Right ventricle myocardium inferior (tissue), 1 donor: ENCODE results near the gene SGTB. TPM values are rescaled to one million over a fixed set of nuclear protein-coding genes. Genes with fewer than 3 reads are reported as not detected.

Experiments used
- ATAC-seq: fragments of 200-7000 bp; cut with Tn5 transposase; one replicate; pipeline ENCODE4 v1.9.1; 2020; ENCODE audit warnings: mild to moderate bottlenecking, moderate library complexity
- DNase-seq: peaks from one replicate; pipeline ENCODE4 v3.0.0; 2021; ENCODE audit errors: missing footprints
- intact Hi-C: fragments of 100-400 bp; cut with DNase I; formaldehyde crosslinking; loops from one replicate; pipeline ENCODE4 v1.11.0; 2022
- long read RNA-seq: library from polyadenylated mRNA; unstranded; transcript quantifications from one replicate; pipeline ENCODE4 v2.0.0, GENCODE V29; 2021
- total RNA-seq: library from RNA; stranded (reverse); fragmentation: NEBNext Ultra II Directional; extraction: Animal tissue kit (Norgen Biotek cat#: 25700); gene quantifications from one replicate; pipeline ENCODE4 v1.2.1, GENCODE V29; 2021
- donor health status: DM: no; HTN: yes; CAD: no; lungs with severe emphysema.

The SGTB gene
- total RNA-seq, result 4.3 TPM
- long read RNA-seq, result 0 reads

DNA sequence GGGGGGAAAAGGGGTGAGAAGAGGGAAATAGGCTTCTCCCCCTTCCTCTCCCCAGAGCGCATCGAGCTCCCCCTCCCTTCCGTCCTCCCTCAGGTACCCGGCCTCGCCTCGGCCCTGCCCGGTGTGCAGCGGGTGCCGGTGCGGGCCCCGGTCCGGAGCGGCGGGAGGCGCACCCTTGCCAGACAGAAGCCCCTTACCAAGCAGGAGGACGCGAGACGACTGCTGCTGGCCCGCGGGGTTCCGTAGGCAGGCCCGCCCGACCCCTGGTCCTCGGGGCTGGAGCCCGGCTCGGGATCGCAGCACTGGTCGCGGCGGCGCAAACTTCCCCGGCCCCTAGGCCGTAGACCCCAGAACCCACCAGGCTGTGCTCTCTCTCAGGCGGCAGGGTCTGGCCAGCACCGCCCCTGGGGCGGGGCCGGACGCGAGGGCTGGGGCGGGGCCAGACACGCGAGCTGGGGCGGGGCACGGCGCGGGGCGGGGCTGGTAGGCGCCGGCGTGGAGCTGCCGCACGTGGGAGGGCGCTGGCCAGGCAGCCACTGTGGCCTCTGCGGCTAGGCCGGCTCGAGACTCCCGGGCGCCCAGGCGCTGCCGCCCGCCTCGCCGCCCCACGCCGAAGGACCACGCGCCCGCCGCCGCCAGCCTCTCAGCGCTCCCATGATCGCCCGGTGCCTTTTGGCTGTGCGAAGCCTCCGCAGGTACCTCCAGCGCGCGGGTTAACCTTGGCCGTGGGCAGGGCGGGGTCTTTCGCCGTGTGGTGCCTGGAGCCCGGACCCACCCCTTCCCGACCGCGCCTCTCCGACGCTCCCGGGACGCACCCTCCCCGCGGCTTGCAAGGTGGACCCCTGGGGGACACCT lies at the start of gene SGTB, which contains the start of gene NLN:
Gene SGTB, minus strand, starts transcription at position 390 of the 855 bp plus-strand sequence. CDS start 1,302 bp downstream, outside the sequence.
Gene NLN, plus strand, starts transcription at position 486 of the 855 bp plus-strand sequence. Its CDS starts 169 bp downstream, at position 655.
- DNase-seq, result peak; percentile 95
- ATAC-seq, result peak; percentile 99
- intact Hi-C loops, result no loop called here

- ATAC-seq, result no peak
- intact Hi-C loops, result no loop called here
- no peak for DNase-seq
Measured at GRCh38 chr5:65771266-65771665, 49.4 kb upstream of the SGTB start.

- intact Hi-C loops, result loop anchor here (10.0 kb wide), 1 partner anchor 375 kb away; the partner anchor contains the start of gene SREK1
- ATAC-seq (no peak), DNase-seq (no peak)
Measured at GRCh38 chr5:65769539-65769938, 47.6 kb upstream of the SGTB start.

DNA sequence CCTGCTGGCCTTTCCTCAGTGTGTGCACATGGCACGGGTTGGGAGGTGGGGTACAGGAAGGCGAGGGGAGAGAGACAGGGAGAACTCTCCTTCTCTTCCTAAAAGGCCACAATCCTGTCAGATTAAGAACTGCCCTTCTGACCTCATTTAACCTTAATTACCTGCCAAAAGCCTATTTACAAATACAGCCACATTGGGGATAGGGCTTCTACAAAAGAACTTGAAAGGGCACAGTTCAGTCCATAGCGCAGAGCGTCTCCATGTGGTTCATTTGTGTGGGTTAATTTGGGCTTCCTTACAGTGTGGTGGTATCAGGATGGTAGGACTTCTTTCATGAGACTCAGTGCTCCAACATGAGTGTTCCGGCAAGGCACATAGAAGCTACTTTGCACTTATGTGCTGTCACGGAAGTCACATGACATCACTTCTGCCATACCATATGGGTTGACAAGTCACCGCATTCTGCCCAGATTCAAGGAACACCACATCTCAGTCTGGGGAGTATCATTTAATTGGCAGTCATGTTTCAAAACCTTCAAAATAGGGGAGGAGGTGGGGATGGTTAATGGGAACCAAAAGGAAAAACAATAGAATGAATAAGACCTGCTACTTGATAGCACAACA lies 46.9 kb upstream of the SGTB start:
- intact Hi-C loops, result loop anchor here (10.0 kb wide), 1 partner anchor 376 kb away; the partner anchor contains the start of gene SREK1
- no peak for ATAC-seq
- DNase-seq, result no peak

GRCh38 chr5:65767565-65767964 lies 45.7 kb upstream of the SGTB start:
- no peak for ATAC-seq
- no peak for DNase-seq
- intact Hi-C loops, result loop anchor here (10.0 kb wide), 1 partner anchor 377 kb away; the partner anchor contains the start of gene SREK1

DNA sequence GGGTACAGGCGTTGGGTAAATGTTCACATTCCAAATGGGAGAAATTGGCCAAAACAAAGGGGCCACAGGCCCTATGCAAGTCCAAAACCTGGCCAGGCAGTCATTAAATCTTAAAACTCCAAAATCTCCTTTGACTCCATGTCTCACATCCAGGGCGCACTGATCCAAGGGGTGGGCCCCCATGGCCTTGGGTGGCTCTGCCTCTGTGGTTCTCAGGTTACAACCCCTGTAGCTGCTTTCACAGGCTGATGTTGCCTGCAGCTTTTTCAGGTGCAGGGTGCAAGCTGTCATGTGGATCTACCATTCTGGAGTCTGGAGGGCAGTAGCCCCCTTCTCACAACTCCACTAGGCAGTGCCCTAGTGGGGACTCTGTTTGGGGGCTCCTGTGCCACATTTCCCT lies 44.9 kb upstream of the SGTB start:
- ATAC-seq (no peak), DNase-seq (no peak)
- intact Hi-C loops, result loop anchor here (10.0 kb wide), 1 partner anchor 378 kb away; the partner anchor contains the start of gene SREK1

DNA sequence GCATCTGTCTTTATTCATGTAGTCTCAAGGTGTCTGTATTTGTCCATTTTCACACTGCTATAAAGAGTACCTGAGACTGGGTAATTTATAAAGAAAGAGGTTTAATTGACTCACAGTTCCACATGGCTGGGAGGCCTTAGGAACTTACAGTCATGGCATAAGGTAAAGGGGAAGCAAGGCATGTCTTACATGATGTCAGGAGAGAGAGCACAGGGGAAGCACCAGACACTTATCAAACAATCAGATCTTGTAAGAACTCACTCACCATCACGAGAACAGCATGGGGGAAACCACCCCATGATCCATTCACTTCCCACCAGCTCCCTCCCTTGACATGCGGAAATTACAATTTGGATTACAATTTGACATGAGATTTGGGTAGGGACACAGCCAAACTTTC lies 44.3 kb upstream of the SGTB start:
- DNase-seq (no peak), ATAC-seq (no peak)
- intact Hi-C loops, result loop anchor here (10.0 kb wide), 1 partner anchor 379 kb away; the partner anchor contains the start of gene SREK1

GRCh38 chr5:65765582-65765981 lies 43.7 kb upstream of the SGTB start:
- no peak for DNase-seq
- ATAC-seq, result no peak
- intact Hi-C loops, result loop anchor here (10.0 kb wide), 1 partner anchor 379 kb away; the partner anchor contains the start of gene SREK1

GRCh38 chr5:65762234-65762633 lies 40.3 kb upstream of the SGTB start:
- no peak for DNase-seq
- intact Hi-C loops, result loop anchor here (10.0 kb wide), 1 partner anchor 383 kb away; the partner anchor contains the start of gene SREK1
- ATAC-seq, result no peak

DNA sequence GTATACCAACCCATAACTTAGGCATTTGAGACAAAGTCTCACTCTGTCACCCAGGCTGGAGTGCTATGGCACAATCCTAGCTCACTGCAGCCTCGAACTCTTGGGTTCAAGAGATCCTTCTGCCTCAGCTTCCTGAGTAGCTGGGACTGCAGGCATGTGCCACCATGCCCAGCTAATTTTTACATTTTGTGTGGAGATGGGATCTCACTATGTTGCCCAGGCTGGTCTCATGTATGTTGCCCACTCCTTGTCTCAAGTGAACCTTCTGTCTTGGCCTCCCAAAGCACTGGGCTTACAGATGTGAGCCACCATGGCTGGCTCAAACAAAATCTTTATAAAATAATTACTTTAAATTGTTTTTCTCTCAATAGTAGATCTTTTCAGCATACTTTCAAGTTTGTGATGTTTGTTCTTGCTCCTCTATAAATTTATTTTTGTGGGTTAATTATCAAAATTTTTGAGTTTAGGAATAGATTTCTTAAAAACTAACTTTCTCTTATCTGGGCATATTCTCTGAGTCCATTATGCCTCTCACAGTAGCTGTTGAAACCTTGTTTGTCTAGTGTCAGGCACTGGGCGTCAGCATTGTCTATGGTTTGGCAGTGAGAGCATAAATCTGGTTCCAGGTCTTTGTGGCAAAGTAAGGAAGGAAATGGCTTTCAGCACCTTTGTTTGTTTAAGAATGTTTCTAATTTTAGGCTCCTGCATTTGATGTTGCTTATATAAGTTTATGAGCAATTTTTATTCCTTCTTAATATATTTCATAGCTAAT lies 38.8 kb upstream of the SGTB start:
- DNase-seq, result no peak
- intact Hi-C loops, result loop anchor here (10.0 kb wide), 1 partner anchor 384 kb away; the partner anchor contains the start of gene SREK1
- peak; percentile 79 for ATAC-seq

DNA sequence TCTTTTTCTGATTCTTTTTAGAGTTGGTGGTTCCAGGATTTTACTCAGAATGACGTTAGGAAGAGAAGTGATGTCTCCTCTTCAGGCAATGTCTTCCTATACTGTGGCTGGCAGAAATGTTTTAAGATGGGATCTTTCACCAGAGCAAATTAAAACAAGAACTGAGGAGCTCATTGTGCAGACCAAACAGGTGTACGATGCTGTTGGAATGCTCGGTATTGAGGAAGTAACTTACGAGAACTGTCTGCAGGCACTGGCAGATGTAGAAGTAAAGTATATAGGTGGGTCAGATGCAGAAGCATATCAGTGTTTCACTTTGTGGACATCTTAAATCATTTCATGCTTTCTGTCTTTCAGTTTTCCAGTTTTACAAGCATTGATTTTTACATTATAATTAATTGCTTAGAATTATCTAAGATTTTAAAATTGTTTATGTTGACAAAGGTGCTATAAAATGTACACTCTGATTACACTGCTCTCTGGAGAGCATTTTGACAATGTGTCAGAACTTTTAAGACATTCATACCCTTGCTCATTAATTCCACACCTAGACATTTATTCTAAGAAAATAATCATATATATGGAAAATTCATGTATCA lies 36.7 kb upstream of the SGTB start:
- intact Hi-C loops, result no loop called here
- ATAC-seq (no peak), DNase-seq (no peak)

GRCh38 chr5:65753189-65753588 lies 31.3 kb upstream of the SGTB start:
- no peak for ATAC-seq
- intact Hi-C loops, result no loop called here
- DNase-seq, result peak; percentile 57

DNA sequence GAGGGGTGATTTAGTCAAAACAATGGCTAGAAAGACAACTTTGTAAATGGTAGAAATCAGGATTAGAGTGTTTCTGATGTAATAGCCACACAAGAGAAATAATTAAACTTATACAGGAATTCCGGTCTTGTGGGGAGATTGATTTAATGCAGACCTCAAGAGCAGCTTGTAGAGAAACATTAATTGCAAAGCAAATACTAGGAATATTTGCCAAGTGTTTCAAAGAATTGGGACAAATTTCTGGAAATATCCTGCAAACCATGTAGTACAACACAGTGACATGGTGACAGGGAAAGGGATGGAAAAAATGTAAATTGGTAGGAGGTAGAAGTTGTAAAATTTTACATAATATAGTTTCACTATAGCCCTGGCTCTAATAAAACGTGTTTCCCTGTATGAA lies 29.0 kb upstream of the SGTB start:
- ATAC-seq (no peak), DNase-seq (no peak)
- intact Hi-C loops, result no loop called here

DNA sequence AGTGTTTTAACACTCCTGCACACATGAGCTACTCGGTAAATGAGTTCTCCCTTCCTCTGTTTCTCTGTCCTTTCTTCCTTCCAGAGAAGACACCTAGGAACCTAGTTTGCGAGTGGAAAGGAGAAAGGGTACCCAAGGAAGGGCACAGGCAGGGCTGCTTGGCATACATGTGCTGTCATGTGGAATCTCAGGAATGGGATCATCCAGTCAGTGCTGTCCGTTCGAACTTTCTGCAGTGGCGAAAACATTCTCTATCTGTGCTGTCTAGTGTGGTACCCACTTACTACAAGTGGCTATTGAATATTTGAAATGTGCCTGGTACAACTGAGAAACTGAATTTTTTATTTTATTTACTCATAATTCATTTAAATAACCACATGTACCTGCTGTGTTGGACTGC lies 28.0 kb upstream of the SGTB start:
- DNase-seq (no peak), ATAC-seq (no peak)
- intact Hi-C loops, result no loop called here

GRCh38 chr5:65749221-65749844 lies 27.4 kb upstream of the SGTB start:
- no peak for ATAC-seq
- intact Hi-C loops, result no loop called here
- no peak for DNase-seq

DNA sequence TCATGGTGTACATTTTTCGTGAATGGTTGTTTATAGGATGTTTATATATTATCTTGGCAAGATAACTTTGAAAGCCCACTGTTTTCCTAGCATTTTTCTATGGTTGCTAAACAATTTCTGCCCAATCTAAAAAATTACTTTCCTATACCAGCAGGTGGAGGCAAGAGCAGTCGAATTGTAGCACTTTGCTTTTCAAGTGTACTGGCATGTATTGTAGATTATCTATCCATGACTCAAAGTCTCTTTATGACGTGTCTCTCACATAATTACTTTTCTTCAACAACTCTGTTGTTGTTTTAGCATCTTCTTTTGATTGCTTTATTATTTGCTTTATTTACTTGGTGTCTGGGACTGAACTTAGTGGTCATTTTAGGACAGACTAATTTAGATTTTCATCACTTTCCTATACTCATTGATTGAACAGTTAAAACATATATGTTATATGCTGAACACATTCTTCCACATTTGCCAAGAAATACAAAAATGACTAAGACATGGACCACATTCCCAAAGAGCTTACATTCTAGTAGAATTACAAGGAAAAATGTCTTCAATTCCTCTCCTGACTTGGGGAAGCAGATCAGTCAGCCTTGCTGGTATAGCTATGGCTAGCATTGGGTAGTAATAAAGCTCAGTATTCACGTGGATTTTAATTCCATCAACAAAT lies 20.8 kb upstream of the SGTB start:
- ATAC-seq (no peak), DNase-seq (no peak)
- intact Hi-C loops, result no loop called here

GRCh38 chr5:65739162-65739561 lies 17.3 kb upstream of the SGTB start:
- DNase-seq, result no peak
- intact Hi-C loops, result no loop called here
- no peak for ATAC-seq

GRCh38 chr5:65738305-65738704 lies 16.4 kb upstream of the SGTB start:
- intact Hi-C loops, result no loop called here
- ATAC-seq, result no peak
- DNase-seq, result no peak
